HG02943 (cell line): Measurements from ENCODE around the gene KIAA1755.

ENCODE experiments used
- ATAC-seq: cut with Tn5 transposase; IDR thresholded peaks from one replicate; pipeline ENCODE4 v1.9.1; 2021; ENCODE audit warnings: mild to moderate bottlenecking, low read depth, moderate library complexity; ENCODE audit not compliant: unreplicated experiment

KIAA1755 gene

DNA sequence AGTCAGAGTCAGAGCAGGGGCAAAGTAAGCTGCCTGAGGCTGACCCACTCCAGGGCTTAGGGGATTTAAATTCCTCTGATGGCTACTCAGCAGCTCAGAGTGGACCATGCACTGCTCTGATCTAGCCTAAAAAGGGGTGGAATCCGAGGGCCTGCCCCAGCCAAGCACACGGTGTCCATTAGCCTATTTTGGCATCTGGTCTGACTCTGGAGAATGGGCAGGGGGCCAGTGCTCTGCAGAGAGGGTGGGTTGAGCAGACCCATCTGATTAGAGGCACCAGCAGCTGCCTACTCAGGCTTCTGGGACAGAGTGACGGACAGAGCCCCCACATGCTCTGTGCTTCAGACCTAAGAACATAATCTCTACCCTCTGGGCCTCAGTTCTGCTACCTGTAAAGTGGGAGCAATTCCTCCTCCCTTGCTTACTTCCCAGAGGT is 69.6 kb downstream of the KIAA1755 start:
- ATAC-seq = no peak

DNA sequence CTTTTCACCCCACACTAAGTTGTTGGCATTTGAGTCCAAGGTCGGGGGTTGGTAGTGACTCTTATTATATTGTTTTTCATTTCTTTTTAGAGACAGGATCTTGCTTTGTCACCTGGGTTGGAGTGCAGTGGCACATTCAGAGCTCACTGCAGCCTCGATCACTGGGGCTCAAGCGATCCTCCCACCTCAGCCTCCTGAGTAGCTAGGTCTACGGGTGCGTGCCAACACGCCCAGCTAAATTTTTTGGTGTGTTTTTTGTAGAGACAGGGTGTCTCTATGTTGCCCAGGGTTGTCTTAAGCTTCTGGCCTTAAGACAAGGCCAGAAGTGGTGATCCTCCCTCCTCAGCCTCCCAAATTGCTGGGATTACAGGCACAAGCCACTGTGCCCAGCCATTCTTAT is 70.4 kb downstream of the KIAA1755 start:
- ATAC-seq = no peak

DNA sequence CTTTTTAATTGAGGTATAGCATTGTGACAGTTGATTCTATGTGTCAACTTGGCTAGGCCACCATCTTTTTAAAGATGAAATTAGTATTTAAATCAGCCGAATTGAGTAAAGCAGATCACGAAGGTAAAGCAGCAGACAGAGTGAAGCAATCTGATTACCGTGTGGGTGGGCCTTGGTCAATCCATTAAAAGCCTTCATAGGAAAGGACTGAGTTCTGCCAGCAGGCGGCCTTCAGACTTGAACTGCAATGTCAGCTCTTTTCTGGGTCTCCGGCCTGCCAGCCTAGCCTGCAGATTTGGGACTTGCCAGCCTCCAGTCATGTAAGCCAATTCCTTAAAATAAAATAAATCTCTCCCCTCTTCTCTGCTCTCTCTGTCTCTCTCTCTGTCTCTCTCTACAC is 73.0 kb downstream of the KIAA1755 start:
- no peak for ATAC-seq

DNA sequence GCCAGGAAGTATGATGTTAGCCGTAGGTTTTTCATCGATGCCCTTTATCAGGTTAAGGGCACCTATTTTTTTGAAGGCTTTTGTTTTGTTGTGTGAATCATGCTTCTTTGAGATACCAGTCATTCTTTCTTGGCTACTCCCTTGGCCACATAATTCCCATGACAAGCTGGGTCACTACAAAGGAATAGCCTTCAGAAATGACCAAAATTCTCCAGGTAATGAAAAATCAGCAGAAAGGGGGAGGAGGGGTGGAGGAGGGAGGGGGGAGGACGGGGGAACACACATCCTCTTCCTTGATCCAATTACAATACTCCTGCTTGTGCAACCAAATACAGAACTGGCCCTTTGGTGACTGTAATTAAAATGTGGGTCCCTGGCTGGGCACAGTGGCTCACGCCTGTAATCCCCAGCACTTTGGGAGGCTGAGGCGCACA is 73.7 kb downstream of the KIAA1755 start:
- ATAC-seq = no peak

DNA sequence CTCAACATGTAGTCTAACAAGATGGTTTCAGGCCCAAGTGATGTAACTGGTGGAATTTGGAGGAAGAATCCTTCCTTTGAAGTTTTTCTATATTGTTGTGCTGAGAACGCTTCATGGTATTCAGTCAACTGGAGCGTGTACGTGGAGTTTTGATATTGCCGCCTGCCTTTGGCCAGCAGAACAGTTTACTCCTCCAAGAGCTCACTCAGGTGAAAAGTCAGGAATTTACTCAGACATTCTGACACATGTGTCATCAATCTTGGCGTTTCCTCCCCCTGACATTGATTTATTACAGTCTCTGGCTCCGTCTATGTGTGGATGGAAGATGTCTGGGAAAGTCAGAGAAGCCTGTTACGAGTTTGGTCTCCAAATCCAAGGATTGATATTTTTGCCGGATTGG is 76.4 kb downstream of the KIAA1755 start:
- ATAC-seq = no peak

DNA sequence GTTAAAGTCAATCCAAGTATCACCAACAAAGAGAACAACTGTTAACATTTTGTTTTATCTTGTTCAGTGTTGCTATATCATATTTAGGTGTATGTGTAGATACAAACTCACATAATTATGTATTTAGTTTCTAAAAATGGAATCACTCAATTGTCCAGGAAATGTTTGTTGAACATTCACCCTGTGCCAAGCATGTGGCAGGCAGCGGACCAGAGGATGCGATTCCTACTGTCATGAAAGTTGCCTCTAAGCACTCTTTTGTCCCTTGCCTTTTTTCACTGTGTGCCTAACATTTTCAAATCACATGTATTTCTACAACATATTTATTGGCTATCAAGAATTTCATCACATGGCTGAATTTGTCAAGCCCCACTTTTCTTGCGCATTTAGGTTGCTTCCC is 78.6 kb downstream of the KIAA1755 start:
- ATAC-seq = no peak

DNA sequence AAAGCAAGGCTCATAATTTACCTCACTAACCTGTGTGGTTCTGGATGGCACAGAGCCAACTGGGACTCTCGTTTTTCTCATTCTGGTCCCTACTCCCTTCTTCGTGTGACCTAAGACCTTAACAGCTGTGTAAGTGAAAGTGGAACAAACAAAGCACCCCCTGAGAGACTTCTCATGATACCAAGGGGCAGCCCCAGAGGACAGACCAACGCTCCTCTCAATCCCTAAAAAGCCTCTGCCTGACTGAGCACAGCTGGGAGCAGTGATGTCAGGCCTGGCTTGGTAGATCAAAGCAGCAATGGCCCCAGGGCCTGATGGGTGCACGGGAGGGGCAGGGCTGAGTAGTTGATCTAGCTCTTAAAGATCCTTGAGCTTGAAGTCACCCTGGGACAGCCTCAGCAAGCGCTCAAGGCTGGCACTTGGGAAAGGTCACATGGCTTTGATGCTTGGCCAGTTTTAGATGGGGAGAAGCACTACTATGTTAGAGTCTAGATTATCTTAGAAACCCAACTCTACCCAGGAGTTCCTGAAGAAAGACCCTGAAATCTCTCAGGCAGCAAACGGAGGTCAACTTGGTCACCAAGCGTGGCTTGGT is 79.2 kb downstream of the KIAA1755 start:
- no peak for ATAC-seq

DNA sequence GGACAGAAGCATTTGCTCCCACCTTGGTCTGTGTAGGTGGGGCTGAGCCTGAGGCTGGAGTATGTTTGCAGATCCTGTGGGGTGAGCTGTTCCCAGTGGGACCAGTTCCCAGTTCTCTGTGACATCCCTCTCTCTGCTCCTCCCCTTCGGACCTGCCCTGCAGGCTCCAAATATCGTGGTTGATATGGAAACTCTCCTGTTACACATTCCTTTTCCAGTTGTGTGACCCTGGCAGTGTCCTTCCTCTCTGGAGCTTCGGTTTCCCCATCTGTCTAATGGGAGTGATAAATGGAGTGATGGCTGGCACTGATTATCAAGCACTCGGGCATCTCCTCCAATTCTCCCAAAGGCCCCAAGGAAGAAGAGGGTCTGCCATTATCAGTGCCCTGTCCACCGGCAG is 79.8 kb downstream of the KIAA1755 start:
- ATAC-seq = no peak

DNA sequence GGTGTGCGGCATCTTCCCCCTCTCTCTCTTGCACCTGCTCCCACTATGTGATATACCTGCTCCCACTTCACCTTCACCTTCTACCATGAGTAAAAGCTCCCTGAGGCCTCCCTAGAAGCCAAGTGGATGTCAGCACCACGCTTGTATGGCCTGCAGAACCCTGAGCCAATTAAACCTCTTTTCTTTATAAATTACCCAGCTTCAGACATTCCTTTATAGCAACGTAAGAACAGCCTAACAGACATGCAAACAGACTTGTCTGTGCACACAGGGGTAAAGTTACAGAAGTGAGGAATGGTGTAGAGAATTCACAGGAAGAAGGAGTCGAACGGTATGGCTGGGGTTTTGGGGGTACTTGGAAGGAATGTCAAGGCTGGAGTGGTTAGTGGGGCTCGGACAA is 80.7 kb downstream of the KIAA1755 start:
- ATAC-seq = no peak

DNA sequence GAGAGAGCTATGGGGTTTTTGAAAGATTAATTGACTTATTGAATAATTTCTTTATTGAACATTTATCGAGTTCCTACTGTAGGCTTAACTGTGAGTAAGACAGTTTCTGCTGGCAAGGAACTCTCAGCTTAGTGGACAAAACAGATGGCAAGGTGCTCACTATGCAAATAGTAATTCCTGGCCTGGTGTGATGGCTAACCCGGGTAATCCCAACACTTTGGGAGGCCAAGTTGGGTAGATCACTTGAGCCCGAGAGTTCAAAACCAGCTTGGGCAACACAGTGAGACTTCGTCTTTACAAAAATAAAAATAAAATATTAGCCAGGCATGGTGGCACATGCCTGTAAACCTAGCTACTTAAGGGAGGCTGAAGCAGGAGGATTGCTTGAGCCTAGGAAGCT is 82.0 kb downstream of the KIAA1755 start:
- no peak for ATAC-seq

DNA sequence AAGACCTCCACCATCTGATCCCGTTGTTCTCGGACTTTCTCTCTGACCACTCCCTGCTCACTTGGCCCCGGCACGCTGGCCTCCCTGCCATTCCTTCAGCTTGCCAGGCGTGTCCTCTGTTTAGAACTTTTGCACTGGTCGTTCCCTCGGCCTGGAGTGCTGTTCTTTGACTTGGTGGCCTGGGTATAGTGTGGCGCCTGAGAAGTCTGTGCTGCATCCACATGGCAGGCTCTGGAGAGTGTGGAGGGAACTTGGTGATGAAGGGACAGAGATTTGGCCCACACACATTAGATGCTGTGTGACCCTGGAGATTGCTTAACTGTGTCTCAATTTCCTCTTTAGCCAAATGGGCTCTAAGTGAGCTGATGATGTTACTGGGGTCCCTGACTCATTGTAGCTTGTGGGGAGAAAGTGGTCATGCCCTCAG is 82.5 kb downstream of the KIAA1755 start:
- no peak for ATAC-seq

DNA sequence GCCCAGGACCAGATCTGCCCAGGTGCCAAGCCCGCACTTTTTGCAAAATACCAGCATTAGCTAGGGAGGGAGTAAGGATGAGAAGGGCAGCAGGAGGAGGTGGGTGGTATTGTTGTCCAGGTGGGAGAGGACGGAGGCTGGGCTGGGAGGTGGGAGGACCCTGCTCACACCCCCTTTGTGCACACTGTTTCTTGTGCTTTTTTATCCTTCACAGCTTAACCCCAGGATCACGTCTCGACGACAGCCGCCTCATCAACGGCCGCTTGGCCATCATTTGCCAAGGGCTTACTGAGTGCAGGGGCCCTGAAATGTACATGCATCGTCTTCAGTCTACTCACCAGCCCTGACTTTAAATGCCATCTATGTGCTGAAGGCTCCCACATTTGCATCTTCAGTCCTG is 83.3 kb downstream of the KIAA1755 start:
- no peak for ATAC-seq

DNA sequence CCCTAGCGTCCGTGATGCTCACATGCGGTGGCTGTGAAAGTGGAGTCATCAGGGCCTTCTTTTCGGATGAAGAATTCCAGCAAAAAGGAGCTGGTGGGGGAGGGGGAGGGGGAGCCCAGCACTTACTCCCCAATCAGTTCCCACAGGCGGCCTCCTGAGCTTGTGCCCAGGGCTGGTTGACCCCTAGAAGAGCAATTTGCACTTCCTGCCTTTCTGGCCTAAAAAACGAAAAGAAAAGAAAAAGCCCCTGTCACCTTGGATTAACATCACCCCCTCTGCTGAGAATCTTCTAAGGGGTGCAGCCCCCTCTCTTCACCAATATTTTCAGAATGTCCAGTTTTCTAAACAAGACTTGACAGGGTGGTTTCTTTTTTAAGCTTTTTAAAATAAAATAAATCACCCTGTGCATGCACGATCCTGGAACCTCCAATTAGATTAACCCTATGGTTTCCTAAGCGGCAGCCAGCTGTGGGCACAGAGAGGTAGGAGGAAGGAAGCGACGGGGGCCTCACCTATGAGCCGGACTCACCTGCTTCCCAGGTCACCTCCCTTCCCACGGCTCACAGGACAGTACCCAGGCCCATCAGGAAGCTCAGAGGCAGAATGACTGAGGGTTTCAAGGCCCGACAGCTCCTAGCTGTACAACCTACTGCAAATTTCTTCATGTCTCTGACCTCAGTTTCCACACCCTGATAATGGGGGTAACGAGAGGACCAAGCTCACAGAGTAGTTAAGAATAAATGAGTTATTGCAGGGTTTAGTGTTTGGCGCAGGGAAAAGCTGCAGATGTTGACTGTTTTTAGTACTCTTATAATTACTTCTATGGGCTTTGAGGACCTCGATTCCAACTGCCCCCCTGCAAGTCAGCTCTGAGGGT is 85.0 kb downstream of the KIAA1755 start:
- no peak for ATAC-seq

DNA sequence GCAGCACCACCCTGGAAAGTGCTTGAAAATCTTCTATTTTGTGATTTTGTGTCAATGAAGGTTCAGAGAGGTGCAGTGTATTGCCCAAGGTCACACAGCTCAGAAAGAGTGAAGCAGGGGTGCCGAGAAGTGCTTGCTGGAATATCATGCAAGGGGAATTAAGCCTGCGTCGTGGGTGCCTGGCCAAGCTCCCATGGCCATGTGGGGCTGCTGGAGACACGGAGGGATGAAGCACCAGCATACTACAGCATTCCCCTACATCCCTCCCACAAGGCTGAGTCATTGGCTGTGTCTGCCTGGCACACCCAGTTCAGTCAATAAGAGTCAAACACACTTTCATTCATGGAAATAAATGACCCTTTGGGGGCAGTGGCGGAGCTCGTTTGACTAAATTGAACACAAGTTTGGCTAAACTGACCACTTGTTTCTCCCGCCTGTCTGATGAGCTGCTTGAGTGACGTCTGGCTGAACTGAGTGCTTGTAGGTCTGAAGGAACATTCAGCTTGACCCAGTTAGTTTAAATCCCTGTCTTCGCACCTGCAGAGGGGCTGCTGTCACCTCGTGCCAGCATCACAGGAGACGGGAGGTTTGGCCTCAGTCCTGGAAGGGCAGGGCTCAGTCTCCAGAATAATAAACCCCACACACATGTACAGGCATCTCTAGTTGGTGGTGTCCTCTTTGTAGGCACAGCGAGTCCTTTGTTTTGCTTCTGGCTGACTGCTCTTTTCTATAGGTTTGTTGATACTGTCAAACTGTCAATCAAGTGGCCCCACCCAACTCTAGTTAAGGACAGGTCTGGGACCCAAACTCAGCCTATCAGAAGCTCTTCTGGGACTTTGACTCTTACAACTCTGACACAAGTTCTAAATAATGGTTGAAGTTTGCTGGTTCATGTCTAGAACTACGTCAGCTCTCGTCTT is 87.0 kb downstream of the KIAA1755 start:
- no peak for ATAC-seq

DNA sequence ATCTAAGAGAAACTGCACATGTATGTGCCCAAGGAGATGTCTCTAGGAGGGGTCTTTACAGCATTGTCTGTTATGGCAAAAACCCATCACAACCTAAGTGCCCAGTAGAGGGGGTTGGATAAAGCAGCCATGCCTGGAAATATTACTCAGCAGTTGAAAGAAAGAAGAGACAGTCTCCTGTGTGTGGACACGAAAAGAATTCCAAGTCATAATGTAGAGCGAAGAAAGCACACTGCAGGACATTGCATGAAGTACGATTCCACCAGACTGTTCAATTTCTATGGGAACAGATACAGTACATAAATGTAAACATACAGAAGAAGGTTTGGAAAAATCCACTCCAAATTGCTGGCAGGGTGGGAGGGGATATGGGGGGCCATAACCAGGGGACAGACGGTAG is 88.1 kb downstream of the KIAA1755 start:
- ATAC-seq = no peak

DNA sequence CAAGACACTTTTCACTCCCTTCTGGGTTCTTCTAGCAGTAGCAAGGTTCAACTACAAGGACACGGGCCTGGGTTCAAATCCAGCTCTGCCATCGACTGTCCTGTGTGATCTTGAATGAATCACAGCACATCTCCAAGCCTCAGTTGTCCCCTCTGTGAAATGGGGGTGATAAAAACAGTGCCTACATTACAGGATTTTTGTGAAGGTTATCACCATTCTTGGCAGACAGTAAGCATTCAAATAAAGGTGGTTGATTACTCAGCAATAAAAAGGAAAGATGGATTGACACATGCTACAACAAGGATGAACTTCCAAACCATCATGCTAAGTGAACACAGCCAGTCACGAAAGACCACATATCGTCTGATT is 88.9 kb downstream of the KIAA1755 start:
- no peak for ATAC-seq

DNA sequence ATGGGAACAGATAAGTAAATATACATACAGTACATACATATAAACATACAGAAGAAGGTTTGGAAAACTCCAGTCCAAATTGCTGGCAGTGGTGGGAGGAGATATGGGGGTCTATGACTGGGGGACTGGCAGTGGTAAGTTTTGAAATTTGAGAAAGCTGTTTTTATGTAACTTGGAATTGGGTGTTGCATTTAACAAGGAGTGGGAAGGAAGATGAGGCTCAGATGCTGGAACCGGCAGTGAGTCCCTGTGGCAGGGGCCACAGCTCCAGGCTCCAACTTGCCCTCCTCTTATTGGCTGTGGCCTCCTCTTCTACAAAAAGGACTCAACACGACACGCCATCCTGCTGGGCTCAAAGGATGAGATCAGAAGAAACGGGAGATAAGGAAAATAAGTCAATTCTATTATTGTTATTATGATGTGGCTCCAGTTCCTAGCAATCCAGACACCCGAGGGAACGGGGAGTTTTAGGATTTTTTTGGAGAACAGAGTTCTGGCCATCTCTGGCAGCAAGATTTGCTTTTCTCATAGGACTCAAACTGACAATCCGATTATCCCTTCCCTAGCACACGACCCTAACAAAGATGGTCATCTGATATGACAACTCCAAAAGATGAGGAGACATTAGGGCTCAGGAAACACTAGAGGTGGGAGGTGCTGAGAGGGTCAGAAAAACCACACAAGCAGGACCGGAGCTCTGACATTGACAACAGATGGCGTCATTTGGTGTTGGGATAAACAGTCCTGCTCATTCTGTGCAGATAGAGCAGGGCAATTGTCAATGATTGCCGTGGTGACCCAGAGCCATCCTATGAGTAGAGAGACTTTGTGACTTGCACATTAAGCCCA is 89.5 kb downstream of the KIAA1755 start:
- ATAC-seq = no peak

DNA sequence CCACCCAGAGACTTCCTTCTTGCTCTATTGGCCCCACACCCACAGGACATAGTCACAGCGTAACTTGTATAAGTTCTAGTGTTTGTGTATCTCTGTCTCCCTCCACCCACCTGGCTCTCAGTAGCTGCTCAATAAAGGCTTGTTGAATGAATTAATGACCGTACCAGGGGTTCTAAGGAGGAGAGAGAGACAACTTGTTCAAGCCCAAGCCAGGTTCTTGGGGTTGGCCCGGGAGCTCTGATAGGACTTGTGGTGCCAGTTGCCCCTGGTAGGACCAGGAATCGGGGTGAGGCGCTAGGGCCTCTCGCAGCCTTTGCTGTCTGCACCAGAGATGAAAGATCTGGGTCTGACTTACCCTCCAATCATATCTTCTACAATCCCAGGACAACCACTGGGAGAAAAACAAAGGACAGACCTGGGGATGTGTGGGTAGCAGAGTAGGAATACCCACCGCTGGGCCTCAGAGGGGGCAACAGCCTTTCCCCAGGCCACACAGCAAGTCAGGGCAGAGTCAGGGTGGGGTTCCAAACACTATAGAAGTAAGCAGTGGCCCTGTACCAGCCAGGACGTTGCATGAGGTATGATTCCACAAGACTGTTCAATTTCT is 90.2 kb downstream of the KIAA1755 start:
- no peak for ATAC-seq

DNA sequence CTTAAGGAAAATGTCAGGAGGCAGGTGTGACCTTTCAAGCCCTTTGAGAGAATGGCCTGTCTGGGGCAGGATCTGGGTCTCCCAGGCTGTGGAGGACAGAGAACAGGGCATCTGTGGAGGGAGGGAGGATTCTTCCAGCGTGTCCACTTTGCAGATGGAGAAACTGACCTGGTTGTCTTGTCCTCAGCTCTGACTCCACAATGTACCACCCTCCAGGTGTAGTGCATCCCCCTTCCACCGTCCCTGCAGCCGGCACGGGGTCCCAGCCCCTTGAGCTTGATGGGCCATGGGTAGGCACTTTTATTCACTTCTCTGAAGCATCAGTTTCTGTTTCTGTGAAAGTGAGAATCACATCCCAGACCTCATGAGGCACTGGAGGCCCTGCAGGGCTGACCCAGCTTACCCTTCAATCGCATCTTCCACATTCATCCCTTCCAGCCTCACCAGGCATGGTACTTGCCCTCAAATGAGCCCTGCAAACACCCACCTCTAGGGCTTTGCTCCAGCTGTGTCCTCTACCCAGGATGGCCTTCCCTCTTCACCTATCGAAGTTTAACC is 90.8 kb downstream of the KIAA1755 start:
- ATAC-seq = no peak
